HG03060 (cell line): ENCODE results near the gene MORN2.

Experiments
- ATAC-seq: cut with Tn5 transposase; IDR thresholded peaks from one replicate; pipeline ENCODE4 v1.9.1; 2021; ENCODE audit warnings: low read depth, moderate number of reproducible peaks; ENCODE audit not compliant: unreplicated experiment

The MORN2 gene

DNA sequence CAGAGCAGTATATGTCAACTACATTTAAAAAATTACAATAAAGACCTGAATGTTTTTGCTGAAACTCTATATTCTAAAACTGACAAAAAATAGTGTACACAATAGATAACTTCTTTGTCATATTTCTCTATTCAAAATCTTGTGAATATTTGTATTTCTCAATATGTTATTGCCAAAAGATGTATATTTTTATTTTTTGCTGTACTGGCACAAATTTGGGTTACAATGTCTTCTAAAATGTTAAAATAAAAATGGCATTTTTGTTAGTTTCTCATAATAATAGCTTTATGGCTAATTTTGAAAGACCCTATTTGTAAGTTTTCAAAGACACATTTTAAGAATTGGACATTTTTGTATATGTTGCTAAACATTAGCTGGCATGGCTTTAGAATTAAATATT is 13.3 kb downstream of the MORN2 start:
- no peak for ATAC-seq

DNA sequence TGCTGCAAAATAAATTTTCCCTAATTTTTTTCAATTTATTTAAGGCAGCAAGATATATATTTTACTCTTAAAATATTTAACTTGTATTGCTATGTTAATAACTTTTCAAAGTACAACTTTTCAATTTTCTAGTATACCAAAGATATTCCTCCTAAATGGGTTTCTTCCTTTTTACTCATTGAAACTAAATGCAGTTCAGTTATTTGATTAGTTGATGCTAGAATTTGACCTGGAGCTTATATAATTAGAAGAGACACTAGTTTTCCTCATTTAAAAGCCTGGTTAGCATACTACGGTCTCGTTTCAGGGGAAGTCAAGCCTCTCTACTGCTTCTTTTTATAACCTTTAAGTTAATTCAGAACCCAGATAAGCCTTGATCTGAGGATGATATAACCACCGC is 13.8 kb downstream of the MORN2 start, which contains the start of gene ARHGEF33:
ARHGEF33 (plus strand) TSS at position 301 of the 400 bp plus-strand sequence. CDS start 29,573 bp downstream, outside the sequence.
- no peak for ATAC-seq

DNA sequence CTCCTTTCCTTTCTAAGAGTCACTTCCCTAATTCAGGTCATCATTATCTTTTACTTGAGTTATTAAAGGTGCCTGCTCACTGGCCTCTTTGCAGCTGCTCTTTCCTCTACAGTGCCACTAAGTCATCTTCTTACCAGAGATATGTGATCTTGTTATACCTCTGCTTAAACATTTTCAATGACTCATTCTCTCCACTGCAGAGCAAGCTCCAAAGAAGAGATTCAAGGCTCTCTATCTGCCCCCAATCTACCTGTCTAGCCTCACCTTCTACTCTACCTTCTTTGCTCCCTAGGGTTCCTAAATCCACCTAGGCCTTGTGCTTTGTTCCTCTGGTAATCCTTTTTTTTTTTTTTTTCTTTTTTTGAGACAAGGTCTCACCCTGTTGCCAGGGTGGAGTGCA is 17.0 kb downstream of the MORN2 start:
- ATAC-seq, result no peak

DNA sequence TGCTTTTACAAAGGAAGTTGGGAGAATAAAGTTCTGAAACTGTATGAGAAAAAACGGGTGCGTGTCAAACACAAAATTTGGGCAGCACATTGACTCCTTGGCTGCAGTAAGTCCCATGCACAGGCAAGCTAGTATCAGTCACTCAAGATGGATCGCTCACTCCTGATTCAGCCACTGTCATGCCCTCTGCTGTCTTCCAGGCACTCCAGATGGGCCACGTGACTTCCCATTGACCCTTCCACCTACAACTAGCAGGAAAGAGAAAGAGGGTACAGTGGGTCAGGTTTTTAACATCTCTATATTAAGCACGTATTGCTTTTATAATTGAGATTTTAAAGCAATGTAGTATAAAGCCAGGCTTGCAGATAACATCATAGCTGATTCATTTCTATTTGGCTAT is 22.5 kb downstream of the MORN2 start:
- no peak for ATAC-seq

DNA sequence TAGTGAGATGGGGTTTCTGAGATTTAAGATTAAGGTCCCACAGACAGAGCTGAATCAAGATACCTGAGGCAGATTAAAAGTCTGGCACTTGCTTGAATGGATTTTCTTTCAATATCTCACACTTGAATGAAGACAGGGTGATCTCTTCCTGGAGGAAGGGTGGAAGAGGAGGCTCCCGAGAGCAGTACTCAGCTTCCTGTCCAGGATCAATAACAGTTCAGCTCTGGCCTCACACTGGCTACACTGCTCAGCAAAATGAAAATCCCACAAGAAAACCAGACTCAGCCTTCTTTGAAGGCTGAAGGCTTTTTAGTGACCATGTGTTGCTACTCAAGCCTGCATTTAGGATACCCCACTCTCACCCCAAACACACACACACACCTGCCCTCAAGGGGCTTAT is 24.9 kb downstream of the MORN2 start:
- no peak for ATAC-seq

DNA sequence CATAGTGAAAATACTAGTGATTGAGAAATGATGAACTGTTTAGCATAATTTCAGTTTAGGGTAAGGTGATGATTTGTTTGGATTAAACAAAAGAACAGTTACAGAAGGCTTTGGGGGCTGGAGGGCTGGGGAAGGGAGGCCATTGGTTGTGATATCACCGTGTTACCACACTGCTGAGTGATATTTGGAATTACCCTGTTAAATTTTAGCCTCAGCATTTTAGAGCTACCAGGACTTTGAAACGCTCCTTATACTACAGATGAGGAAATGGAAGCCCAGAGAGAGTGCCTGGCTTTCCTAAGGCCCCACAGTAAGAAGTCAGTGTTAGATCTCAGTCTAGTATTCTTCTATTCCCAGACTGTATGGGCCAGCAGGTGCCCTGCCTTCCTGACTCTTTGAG is 29.5 kb downstream of the MORN2 start:
- no peak for ATAC-seq

DNA sequence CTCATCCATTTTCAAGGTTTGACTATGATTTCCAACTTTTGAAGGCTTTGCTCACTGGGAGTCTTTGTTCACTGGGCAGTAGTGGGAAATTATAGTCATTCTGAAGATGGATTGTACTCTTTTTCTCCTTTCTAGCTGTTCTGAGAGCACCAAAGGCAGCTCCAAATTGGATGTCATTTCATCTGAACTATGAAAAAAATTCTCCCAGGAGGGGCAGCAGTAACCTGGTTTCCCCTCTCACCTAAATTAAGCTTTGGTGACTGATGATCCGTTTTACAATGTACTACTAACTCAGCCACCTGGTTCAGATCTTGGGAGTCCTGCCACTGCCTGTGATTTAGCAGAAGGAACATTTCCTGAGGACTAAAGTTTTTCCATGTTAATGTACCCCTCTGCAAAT is 31.5 kb downstream of the MORN2 start:
- ATAC-seq, result no peak

DNA sequence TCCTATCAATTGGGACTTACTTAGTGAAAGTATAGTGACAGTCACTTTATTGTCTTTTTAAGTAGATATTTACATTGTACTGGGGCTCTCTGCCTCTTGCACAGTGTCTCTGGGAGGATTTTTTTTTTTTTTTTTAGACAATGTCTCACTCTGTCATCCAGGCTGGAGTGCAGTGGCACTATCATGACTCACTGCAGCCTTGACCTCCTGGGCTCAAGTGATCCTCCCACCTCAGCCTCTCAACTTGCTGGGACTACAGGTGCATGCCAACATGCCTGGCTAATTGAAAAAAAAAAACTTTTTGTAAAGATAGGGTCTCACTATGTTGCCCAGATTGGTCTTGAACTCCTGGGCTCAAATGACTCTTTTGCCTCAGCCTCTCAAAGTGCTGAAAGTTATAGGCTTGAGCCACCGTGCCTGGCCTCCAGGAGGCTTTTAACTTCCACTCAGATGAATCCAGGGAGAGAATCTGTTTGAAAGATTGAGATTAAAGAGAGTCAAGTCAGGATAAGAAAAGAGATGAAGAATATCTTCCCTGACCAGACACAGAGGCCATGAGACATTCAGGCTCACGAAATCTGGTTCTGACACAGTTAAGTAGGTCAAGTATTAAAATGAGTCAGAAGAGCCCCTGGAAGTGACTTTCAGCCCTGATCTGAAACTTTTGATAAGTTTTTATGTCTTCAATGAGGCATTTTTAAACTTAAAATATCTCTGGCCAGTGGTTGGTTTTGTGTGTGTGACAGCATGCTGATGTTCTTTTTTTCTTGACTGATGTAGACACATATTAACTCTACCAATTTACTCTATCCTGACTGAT is 32.2 kb downstream of the MORN2 start:
- peak; percentile 78 for ATAC-seq

DNA sequence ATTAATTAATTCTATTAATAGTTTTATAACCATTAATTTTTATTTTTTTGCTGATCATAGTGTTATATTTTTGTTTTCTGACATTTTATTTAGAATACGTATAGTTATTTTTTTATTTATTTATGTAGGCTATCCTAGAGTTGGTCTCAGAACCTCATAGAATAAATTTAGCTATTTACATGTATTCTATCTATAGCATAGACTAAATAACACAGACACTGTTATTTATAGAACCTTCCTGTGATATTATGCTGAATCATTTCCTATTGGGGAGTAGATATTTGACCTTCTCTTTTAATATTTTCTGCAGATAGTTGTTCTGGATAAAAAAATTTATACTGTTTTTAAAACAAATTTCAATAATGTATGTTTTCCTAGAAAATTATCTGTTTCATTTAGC is 34.1 kb downstream of the MORN2 start:
- no peak for ATAC-seq

DNA sequence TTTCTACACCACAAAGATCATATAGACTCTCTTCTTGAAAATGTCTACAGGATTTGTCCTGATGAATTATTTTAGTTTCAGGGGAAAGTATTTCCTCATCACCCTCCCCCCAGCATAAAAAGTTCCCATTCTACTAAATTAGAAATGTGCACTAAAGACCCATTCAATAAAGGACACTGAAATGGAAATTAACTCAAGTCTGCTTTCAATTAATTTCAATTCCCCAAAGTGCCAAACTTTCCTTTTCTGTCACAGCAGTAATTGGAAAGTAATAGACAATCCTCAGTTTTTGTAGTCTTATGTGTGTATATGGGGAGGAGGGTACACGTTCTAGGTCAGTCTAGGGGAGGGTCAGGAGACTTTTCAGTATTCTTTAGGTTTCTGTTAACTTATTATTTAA is 35.4 kb downstream of the MORN2 start:
- no peak for ATAC-seq

DNA sequence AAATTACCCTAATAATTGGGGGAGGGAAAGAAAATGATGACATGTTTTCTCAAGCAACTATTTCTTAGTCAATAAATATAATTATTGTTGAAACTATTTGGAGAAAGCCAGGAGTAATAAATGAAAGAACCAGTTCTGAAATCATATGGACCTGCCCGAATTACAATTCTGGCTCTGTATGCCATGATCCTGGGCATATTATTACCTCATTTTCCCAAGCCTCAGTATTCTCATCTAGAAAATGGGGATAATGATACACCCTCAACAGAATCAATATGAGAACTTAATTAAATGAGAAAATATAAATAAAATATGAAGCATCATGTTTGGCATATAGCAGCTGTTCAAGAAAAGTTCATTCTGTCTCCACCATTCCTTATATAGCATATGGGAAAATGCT is 36.8 kb downstream of the MORN2 start:
- ATAC-seq, result no peak

DNA sequence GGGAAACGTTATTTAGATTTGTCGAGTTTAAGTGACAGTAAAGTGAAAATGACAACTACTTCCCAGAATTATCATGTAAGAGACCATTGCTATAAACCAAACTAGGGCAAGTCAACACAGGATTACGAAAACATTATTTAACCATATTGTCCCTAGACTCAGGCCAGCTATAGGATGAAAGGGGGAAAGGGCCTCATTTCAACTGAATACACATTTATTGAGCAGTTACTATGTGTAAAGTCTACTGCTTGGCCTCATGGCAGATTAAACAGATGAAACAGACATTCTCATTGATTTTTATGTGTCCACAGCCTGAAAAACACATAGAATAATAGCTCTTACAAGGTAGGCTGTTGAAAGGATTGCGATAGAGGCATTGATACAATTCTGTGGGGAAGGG is 46.6 kb downstream of the MORN2 start:
- no peak for ATAC-seq

DNA sequence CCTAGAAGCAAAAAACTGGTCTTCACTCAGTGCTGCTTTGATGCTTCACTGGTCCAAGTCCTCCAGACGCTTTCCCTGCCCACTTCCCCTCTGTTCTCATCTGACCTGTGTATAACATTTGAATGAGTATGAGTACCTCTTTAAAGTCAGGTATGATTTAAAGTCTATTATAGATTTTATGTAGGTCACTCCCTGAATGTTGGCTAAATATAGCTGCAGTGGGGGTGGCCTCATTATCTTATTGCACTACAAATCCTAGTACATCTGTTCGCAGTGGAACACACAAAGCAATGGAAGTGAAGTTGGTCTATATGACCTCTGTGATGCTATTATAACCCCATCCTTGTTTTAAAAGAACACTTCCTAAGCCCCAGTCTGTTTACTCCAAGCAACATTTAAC is 47.1 kb downstream of the MORN2 start:
- no peak for ATAC-seq

DNA sequence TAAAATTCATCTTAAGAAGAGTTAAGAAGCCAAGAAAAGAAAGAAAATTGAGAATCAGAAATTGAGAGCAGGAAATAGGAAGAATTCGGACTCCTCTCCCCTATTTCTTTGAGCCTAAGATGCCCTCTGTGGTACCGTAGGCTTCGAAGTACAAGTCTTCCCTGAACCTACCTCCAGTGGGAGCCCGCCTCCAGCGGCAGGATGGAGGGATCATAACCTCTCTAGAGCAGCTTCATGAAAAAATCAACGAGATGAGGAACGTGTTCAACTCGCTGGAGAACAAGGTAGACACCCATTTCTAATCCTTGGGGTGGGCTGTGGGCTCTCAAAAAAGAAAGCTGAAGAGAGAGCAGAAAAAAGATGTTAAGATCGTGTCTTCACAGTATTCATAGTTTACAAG is 50.2 kb downstream of the MORN2 start:
- no peak for ATAC-seq

DNA sequence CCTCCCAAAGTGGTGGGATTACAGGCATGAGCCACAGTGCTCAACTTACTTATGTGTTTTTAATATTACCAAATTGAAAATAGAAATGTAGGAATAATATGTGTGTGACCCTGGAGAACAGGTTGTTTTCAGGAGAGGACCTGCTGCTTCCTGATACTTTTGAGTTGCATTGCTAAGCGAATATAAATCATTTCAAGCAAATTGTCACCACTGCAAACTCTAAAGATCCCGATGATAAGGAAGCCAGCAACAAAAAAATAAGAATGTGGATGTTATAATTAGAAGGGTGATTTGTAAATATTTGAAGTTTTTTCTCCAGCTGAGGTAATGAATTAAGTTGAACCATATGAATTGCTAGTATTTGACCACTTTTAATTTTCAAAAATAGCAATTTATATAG is 54.8 kb downstream of the MORN2 start:
- no peak for ATAC-seq
